Mesothelial cell of epicardium (in vitro differentiated cells): ENCODE data around the gene THOP1. TPM values are rescaled to one million over a fixed set of nuclear protein-coding genes. Genes with fewer than 3 reads are reported as not detected.

ENCODE experiments used
- DNase-seq, 2 experiments: peaks; one replicate each; pipeline ENCODE4 v3.0.0; 2021; ENCODE audit warnings: low spot score in 2 of 2; ENCODE audit not compliant: unreplicated experiment in 2 of 2
- H3K27ac Mint-ChIP-seq: 2 replicates; pipeline ENCODE4 v1.8.0; 2021; ENCODE audit warnings: mixed read lengths
- H3K27me3 Mint-ChIP-seq: 2 replicates; pipeline ENCODE4 v1.8.0; 2021; ENCODE audit warnings: low read depth, mixed read lengths
- H3K36me3 Mint-ChIP-seq: 2 replicates; pipeline ENCODE4 v1.8.0; 2021; ENCODE audit warnings: mixed read lengths
- H3K4me1 Mint-ChIP-seq: 2 replicates; pipeline ENCODE4 v1.8.0; 2021; ENCODE audit warnings: mixed read lengths
- H3K4me3 Mint-ChIP-seq: 2 replicates; pipeline ENCODE4 v1.8.0; 2021; ENCODE audit warnings: mild to moderate bottlenecking, moderate library complexity, mixed read lengths
- H3K9me3 Mint-ChIP-seq: 2 replicates; pipeline ENCODE4 v1.8.0; 2021; ENCODE audit warnings: mixed read lengths
- total RNA-seq: library from RNA; stranded (reverse); gene quantifications from 3 replicates; pipeline ENCODE4 v1.2.1, GENCODE V29; 2021
- TF ChIP-seq, protein P1 (sequence below): fragments of 200-600 bp; sonication (generic); IDR thresholded peaks from one replicate; pipeline ENCODE4 v1.5.0; 2021; ENCODE audit warnings: antibody characterized with exemption; ENCODE audit not compliant: unreplicated experiment

THOP1 gene
- total RNA-seq, 1 donor from 2014 or later = 80.8 TPM

DNA sequence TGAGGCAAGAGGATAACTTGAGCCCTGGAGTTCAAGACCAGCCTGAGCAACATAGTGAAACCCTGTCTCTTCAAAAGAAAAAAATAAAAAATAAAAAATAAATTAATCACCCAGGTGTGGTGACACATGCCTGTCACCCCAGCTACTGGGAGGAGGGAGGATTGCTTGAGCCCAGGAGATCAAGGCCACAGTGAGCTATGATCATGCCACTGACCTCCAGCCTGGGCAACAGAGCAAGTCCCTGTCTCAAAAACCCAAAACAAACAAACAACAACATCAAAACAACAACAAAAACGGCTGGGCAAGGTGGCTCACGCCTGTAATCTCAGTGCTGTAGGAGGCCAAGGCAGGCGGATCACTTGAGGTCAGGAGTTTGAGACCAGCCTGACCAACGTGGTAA is 41.2 kb upstream of the THOP1 start:
- Mint-ChIP-seq H3K4me3 (no peak overlapping the region), H3K27ac (no peak overlapping the region), H3K9me3 (no peaks in the 10 kb centered on the region), H3K4me1 (peaks cover 5% of the 10 kb centered on the region), H3K27me3 (peaks cover 31% of the 10 kb centered on the region), H3K36me3 (no peaks in the 10 kb centered on the region)
- TF ChIP-seq, protein P1, sequence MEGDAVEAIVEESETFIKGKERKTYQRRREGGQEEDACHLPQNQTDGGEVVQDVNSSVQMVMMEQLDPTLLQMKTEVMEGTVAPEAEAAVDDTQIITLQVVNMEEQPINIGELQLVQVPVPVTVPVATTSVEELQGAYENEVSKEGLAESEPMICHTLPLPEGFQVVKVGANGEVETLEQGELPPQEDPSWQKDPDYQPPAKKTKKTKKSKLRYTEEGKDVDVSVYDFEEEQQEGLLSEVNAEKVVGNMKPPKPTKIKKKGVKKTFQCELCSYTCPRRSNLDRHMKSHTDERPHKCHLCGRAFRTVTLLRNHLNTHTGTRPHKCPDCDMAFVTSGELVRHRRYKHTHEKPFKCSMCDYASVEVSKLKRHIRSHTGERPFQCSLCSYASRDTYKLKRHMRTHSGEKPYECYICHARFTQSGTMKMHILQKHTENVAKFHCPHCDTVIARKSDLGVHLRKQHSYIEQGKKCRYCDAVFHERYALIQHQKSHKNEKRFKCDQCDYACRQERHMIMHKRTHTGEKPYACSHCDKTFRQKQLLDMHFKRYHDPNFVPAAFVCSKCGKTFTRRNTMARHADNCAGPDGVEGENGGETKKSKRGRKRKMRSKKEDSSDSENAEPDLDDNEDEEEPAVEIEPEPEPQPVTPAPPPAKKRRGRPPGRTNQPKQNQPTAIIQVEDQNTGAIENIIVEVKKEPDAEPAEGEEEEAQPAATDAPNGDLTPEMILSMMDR = no peak
- DNase-seq = no peak

DNA sequence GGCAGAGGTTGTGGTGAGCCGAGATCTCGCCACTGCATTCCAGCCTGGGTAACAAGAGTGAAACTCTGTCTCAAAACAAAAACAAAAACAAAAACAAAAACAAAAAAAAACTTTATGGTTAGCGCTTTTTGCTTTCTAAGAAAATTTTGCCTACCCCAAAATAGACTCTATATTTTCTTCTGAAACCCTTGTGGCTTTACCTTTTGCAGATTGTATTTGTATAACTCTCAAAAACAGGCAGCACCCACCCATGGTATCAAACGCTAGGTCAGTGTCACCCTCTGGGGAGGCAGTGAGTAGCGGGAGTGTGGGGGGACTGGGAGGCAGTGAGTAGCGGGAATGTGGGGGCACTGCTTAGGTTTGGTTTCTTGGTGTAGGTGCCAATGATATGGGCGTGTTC is 38.0 kb upstream of the THOP1 start:
- H3K27ac Mint-ChIP-seq = no peak overlapping the region
- peaks cover 30% of the 10 kb centered on the region for H3K27me3 Mint-ChIP-seq
- H3K9me3 Mint-ChIP-seq = no peaks in the 10 kb centered on the region
- no peak overlapping the region for H3K4me3 Mint-ChIP-seq
- TF ChIP-seq, protein P1 = no peak
- no peak for DNase-seq
- H3K4me1 Mint-ChIP-seq = no peaks in the 10 kb centered on the region
- no peaks in the 10 kb centered on the region for H3K36me3 Mint-ChIP-seq

DNA sequence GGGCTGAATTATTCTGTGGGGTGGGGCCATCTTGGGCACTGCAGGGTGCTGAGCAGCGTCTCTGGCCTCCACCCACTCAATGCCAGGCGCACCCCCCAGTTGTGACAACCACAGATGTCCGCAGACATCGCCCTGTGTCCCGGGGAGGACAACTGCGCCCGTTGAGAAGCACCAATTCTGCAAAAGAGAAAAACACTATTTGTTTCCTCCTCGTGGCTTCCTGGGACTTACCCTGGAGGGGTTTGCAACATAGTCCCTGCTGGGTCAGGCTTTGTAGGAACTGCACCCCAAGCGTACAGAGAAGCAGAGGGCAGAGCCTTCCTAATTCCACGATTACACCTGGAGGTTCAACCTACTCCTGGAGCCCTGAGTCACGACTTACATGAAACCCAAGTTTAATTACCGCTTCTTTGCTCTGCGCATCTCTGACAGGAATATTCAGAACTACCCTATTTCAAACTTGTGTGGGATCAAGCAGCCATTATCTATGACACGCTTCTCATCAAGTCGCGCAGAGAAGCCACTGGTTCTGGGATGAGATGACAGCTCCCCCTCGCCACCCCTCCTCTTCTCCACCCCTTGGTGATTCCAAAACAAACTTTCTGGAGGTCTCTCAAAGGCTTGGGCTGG is 34.4 kb upstream of the THOP1 start:
- TF ChIP-seq, protein P1 = no peak
- peaks cover 3% of the 10 kb centered on the region for H3K36me3 Mint-ChIP-seq
- no peaks in the 10 kb centered on the region for H3K4me1 Mint-ChIP-seq
- H3K9me3 Mint-ChIP-seq = no peaks in the 10 kb centered on the region
- H3K4me3 Mint-ChIP-seq = no peak overlapping the region
- peaks cover 15% of the 10 kb centered on the region for H3K27me3 Mint-ChIP-seq
- DNase-seq = no peak
- no peak overlapping the region for H3K27ac Mint-ChIP-seq

DNA sequence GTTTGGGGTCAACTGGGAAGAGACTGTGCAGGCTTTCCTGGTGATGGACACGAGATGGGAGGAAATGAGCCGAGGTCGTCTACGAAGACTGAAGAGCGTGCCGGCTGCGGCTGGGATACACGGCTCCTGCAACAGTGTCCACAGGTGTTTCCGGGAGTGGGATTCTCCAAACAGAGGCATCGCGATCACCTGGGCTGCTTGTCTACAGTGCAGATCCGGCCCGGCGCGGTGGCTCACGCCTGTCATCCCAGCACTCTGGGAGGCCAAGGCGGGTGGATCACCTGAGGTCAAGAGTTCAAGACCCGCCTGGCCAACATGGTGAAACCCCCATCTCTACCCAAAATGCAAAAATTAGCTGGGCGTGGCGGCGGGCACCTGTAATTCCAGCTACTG is 33.9 kb upstream of the THOP1 start:
- Mint-ChIP-seq H3K27ac (no peak overlapping the region), H3K4me3 (no peak overlapping the region), H3K36me3 (peaks cover 8% of the 10 kb centered on the region), H3K27me3 (peaks cover 13% of the 10 kb centered on the region), H3K9me3 (no peaks in the 10 kb centered on the region), H3K4me1 (no peaks in the 10 kb centered on the region)
- TF ChIP-seq, protein P1 = no peak
- no peak for DNase-seq

DNA sequence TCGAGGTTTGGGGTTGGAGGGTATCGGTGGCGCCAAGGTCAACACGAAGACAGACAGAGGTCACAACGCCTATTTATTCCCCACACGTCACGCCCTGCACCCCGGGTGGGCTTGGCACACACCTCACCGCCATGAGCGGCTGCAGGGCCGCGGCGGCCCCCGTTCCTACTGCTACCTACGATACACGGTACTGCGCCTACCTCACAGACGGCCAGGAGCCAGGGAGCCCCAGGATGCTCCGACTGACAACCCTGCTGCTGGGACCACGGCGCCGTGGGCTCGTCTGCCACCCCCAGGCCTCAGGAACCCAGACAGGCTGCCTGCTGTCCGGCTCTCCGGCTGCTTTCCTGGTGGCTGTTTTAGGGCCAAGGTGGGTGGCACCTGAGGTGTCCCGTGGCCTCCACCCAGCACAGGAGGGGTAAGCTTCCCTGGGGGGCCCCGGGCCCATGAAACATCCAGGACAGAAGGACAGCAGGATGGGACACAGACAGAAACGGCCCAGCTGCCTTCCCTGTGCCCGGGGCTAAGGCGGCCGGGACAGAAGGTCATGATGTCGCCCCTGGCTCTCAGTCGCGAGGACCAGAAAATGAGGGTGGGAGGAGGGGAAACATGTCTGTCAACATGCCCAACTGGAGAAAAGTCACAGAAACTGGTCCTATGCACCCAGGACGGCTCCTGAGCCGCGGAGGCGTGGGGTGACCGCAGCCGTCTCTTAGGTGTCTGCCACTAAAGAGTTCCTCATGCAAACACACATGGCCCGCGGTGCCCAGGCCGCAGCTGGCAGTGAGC is 30.4 kb upstream of the THOP1 start:
- Mint-ChIP-seq H3K9me3 (no peaks in the 10 kb centered on the region), H3K4me3 (no peak overlapping the region), H3K36me3 (peaks cover 23% of the 10 kb centered on the region), H3K27ac (no peak overlapping the region), H3K27me3 (peaks cover 3% of the 10 kb centered on the region), H3K4me1 (no peaks in the 10 kb centered on the region)
- DNase-seq = no peak
- TF ChIP-seq, protein P1 = no peak
